ENCODE measurements around the gene ZC2HC1B.

- TF ChIP-seq CTCF (IDR thresholded peaks at IDR 0.05) (no peak), POLR2A (IDR thresholded peaks at IDR 0.05) (no peak)
Observed at GRCh38 chr6:143949962-143950361, 85.7 kb downstream of the ZC2HC1B start.
